Left ventricle myocardium inferior (tissue), 1 donor: ENCODE results near the gene FAM3B. TPM values are rescaled to one million over a fixed set of nuclear protein-coding genes. Genes with fewer than 3 reads are reported as not detected.
A peak's percentile ranks its signal among the peaks of the same experiment; 100 is the strongest.

ENCODE experiments used
- DNase-seq: peaks from one replicate; pipeline ENCODE4 v3.0.0-alpha.2; 2020
- H3K27ac ChIP-seq: fragments of 200-600 bp; replicated peaks from 2 replicates; pipeline ENCODE4 v1.8.0; 2021
- H3K27me3 ChIP-seq: fragments of 200-600 bp; 2 replicates; pipeline ENCODE4 v1.8.0; 2021; ENCODE audit warnings: low read depth
- H3K36me3 ChIP-seq: fragments of 200-600 bp; 2 replicates; pipeline ENCODE4 v1.8.0; 2021
- H3K4me1 ChIP-seq: fragments of 200-600 bp; 2 replicates; pipeline ENCODE4 v1.8.0; 2021
- H3K4me3 ChIP-seq: fragments of 200-600 bp; 2 replicates; pipeline ENCODE4 v1.8.0; 2021; ENCODE audit warnings: mild to moderate bottlenecking, moderate library complexity
- H3K9me3 ChIP-seq: fragments of 200-600 bp; replicated peaks from 2 replicates; pipeline ENCODE4 v1.8.0; 2021
- intact Hi-C: fragments of 100-400 bp; cut with micrococcal nuclease; formaldehyde crosslinking; loops from one replicate; pipeline ENCODE4 v1.11.0; 2022
- total RNA-seq: library from RNA; stranded (reverse); fragmentation: NEBNext Ultra II Directional; extraction: Animal tissue kit (Norgen Biotek cat#: 25700); gene quantifications from one replicate; pipeline ENCODE4 v1.2.1, GENCODE V29; 2021
- TF ChIP-seq, protein P1 (sequence below): fragments of 200-600 bp; IDR thresholded peaks from 2 replicates; pipeline ENCODE4 v1.8.0; 2021; ENCODE audit warnings: antibody characterized with exemption, mild to moderate bottlenecking, borderline replicate concordance
- donor health status: DM: no; HTN: yes; CAD: no; lungs with severe emphysema.

FAM3B gene
- total RNA-seq, 1 donor from 2014 or later = not detected

DNA sequence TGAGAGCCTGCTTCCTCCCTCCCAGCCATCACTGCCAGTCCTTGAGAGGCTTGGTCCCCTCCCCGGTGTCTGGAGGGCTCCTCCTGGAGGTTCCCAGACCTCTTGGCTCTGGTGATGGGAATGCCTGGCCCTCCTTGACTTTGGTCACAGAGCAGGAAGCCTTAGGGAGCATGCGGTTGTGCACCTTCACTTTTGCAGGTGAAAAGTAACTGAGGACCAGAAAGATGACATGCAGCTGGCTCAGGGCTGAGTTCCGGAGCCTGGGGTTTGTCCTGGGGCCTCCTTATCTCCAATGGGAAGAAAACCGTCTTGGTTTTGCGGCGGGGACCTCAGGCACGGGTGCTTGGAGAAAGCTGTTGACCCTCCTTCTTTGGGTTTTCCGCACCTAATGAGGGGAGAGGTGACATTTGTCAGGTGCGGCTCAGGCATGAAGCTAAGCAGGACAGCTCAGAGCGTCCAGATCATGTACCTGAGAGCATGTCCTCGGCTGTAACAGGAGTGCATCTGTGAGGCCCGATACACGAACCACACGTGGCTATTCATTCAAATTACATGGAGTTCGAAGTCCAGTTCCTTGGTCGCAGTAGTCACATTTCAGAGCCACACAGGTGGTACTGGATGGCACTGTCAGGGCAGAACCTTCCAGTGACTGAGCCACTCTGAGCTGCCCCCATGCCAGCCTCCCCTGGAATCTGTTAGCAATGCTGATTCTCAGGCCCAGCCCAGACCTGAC lies 44.6 kb downstream of the FAM3B start:
- H3K27me3 ChIP-seq = peaks cover 33% of the 10 kb centered on the region
- H3K36me3 ChIP-seq = no peaks in the 10 kb centered on the region
- no peak for DNase-seq
- intact Hi-C loops = no loop called here
- H3K27ac ChIP-seq = peak overlapping the region; percentile 89
- TF ChIP-seq, protein P1, sequence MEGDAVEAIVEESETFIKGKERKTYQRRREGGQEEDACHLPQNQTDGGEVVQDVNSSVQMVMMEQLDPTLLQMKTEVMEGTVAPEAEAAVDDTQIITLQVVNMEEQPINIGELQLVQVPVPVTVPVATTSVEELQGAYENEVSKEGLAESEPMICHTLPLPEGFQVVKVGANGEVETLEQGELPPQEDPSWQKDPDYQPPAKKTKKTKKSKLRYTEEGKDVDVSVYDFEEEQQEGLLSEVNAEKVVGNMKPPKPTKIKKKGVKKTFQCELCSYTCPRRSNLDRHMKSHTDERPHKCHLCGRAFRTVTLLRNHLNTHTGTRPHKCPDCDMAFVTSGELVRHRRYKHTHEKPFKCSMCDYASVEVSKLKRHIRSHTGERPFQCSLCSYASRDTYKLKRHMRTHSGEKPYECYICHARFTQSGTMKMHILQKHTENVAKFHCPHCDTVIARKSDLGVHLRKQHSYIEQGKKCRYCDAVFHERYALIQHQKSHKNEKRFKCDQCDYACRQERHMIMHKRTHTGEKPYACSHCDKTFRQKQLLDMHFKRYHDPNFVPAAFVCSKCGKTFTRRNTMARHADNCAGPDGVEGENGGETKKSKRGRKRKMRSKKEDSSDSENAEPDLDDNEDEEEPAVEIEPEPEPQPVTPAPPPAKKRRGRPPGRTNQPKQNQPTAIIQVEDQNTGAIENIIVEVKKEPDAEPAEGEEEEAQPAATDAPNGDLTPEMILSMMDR = no peak
- no peaks in the 10 kb centered on the region for H3K9me3 ChIP-seq
- H3K4me1 ChIP-seq = peaks cover 27% of the 10 kb centered on the region
- peak overlapping the region; percentile 63 for H3K4me3 ChIP-seq

GRCh38 chr21:41361786-41362604 lies 45.4 kb downstream of the FAM3B start, which contains the start of gene MX2:
Gene MX2, plus strand, starts transcription at chr21:41362027. Its CDS starts 14,880 bp downstream, at chr21:41376907.
- intact Hi-C loops = no loop called here

GRCh38 chr21:41362605-41363369 lies 46.2 kb downstream of the FAM3B start:
- Histone ChIP-seq H3K27ac (peak overlapping the region; percentile 89), H3K4me3 (peak overlapping the region; percentile 63), H3K4me1 (peaks cover 32% of the 10 kb centered on the region), H3K9me3 (no peaks in the 10 kb centered on the region), H3K27me3 (peaks cover 39% of the 10 kb centered on the region), H3K36me3 (no peaks in the 10 kb centered on the region)
- intact Hi-C loops = no loop called here
- DNase-seq = no peak
- TF ChIP-seq, protein P1 = no peak

More at GRCh38 chr21:41361786-41362604, 45.4 kb downstream of the FAM3B start, which contains the start of gene MX2:
- Histone ChIP-seq H3K27me3 (peaks cover 33% of the 10 kb centered on the region), H3K36me3 (no peaks in the 10 kb centered on the region), H3K4me1 (peaks cover 27% of the 10 kb centered on the region), H3K4me3 (peak within 1 kb of the TSS; percentile 63), H3K27ac (peak within 1 kb of the TSS; percentile 89), H3K9me3 (no peaks in the 10 kb centered on the region)
- TF ChIP-seq, protein P1 = no peak
- DNase-seq = peak; percentile 77

DNA sequence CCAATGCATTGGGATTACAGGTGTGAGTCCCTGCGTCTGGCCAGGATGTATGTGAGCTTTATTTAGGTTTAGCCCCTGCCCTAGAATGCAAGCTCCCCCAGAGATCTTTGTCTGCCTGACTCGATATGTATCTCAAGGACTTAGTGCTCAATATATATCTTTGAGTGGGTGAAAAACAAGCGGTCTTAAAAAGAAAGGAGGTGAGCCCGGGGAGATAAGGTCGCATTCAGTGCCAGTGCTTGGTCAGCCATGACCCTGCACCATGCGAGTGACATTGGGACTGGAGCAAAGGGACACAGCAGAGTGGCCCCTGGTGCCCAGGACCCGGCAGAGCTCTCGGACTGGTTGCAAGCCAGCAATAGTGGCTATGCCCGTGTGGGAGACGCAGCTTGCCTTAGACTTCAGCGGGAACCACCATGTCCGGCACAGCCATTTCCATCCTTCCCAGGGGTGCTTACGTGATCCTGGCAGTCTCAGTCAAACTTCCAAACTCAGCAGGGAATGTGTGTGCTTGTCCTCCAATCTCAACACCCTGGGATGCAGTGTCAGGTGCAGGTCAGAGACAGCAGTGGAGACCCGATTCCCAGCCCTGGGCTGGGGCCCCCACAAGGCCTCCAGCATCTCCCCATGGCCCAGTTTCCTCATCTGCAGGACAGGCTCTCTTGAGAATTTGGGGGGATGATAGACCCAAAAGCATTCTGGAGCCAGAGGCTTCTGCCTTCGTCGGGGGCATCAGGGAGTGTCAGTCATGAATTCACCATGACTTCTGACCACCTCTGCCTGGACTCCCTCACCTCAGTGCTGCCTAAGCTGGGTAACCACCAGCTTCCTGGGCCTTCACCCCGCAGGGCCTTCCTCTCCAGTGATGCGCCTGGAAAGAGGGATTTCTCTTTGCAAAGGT lies 47.0 kb downstream of the FAM3B start:
- intact Hi-C loops = no loop called here
- Histone ChIP-seq H3K36me3 (no peaks in the 10 kb centered on the region), H3K9me3 (no peaks in the 10 kb centered on the region), H3K4me3 (peak overlapping the region; percentile 63), H3K27me3 (peaks cover 42% of the 10 kb centered on the region), H3K27ac (peak overlapping the region; percentile 89), H3K4me1 (peaks cover 40% of the 10 kb centered on the region)
- no peak for DNase-seq
- TF ChIP-seq, protein P1 = no peak
